Osteoblast (primary cell): Measurements from ENCODE around the gene LMO7. TPM values are rescaled to one million over a fixed set of nuclear protein-coding genes. Genes with fewer than 3 reads are reported as not detected.

ENCODE experiments used
- DNase-seq: peaks from one replicate; pipeline ENCODE4 v3.0.0; 2011; ENCODE audit warnings: low spot score, mixed read lengths; ENCODE audit not compliant: insufficient read length; ENCODE audit errors: missing footprints
- H2AFZ ChIP-seq: 2 replicates; pipeline ENCODE4 v1.6.0; 2011; ENCODE audit warnings: mild to moderate bottlenecking, low read length
- H3K27ac ChIP-seq: 2 replicates; pipeline ENCODE4 v1.5.1; 2011; ENCODE audit warnings: mild to moderate bottlenecking, low read depth, low read length, moderate library complexity
- H3K27me3 ChIP-seq: 2 replicates; pipeline ENCODE4 v1.6.0; 2012; ENCODE audit warnings: mild to moderate bottlenecking, control low read depth, inconsistent platforms, low read length, moderate library complexity; ENCODE audit not compliant: insufficient read depth
- H3K36me3 ChIP-seq: 2 replicates; pipeline ENCODE4 v1.5.1; 2011; ENCODE audit warnings: mild to moderate bottlenecking, low read length, control low read depth, moderate library complexity; ENCODE audit not compliant: insufficient read depth
- H3K4me1 ChIP-seq: 2 replicates; pipeline ENCODE4 v1.5.1; 2011; ENCODE audit warnings: mild to moderate bottlenecking, low read length, control low read depth, moderate library complexity; ENCODE audit not compliant: insufficient read depth
- H3K4me2 ChIP-seq: 2 replicates; pipeline ENCODE4 v1.6.0; 2011; ENCODE audit warnings: mild to moderate bottlenecking, low read length; ENCODE audit not compliant: insufficient read depth
- H3K4me3 ChIP-seq: fragments of 200-600 bp; sonication (generic); 3 replicates; pipeline ENCODE4 v1.5.1; 2012; ENCODE audit warnings: mild to moderate bottlenecking, low read length, inconsistent platforms; ENCODE audit not compliant: insufficient read depth
- H3K79me2 ChIP-seq: 2 replicates; pipeline ENCODE4 v1.6.0; 2012; ENCODE audit warnings: mild to moderate bottlenecking, low read length, control low read depth, inconsistent platforms; ENCODE audit not compliant: insufficient read depth
- H3K9me3 ChIP-seq: 2 replicates; pipeline ENCODE4 v1.5.1; 2011; ENCODE audit warnings: low read depth, low read length, control low read depth
- H4K20me1 ChIP-seq: 2 replicates; pipeline ENCODE4 v1.6.0; 2012; ENCODE audit warnings: mild to moderate bottlenecking, low read length, control low read depth; ENCODE audit not compliant: insufficient read depth
- CTCF ChIP-seq: IDR thresholded peaks from 2 replicates; pipeline ENCODE4 v1.5.1; 2011; ENCODE audit warnings: mild to moderate bottlenecking, low read depth, low read length, moderate library complexity; ENCODE audit errors: extremely low read depth
- total RNA-seq: library from RNA; depleted of rRNA; stranded (reverse); fragments of >200 nt; gene quantifications from 2 replicates; pipeline ENCODE4 v1.2.3, GENCODE V29; 2012

Gene LMO7
- total RNA-seq, 1 donor: 536 TPM

- TF ChIP-seq CTCF: no peak
- H3K36me3 ChIP-seq: no peaks in the 10 kb centered on the region
- no peaks in the 10 kb centered on the region for H3K79me2 ChIP-seq
- no peak for DNase-seq
- no peak overlapping the region for H3K27ac ChIP-seq
- H3K9me3 ChIP-seq: no peaks in the 10 kb centered on the region
- H3K4me2 ChIP-seq: no peak overlapping the region
- no peaks in the 10 kb centered on the region for H3K4me1 ChIP-seq
- H3K4me3 ChIP-seq: no peak overlapping the region
- H2AFZ ChIP-seq: no peak overlapping the region
- no peaks in the 10 kb centered on the region for H4K20me1 ChIP-seq
- H3K27me3 ChIP-seq: peaks cover 8% of the 10 kb centered on the region
Measured at GRCh38 chr13:75907044-75907443, 270.9 kb downstream of the LMO7 start.

- no peak overlapping the region for H2AFZ ChIP-seq
- no peak for TF ChIP-seq CTCF
- DNase-seq: no peak
Measured at GRCh38 chr13:75908141-75908540, 272.0 kb downstream of the LMO7 start.

More at GRCh38 chr13:75908141-75908540, 272.0 kb downstream of the LMO7 start:
- no peak overlapping the region for H3K4me2 ChIP-seq
- H4K20me1 ChIP-seq: no peaks in the 10 kb centered on the region
- no peak overlapping the region for H3K27ac ChIP-seq
- no peaks in the 10 kb centered on the region for H3K36me3 ChIP-seq
- no peaks in the 10 kb centered on the region for H3K4me1 ChIP-seq
- no peaks in the 10 kb centered on the region for H3K9me3 ChIP-seq
- no peak overlapping the region for H3K4me3 ChIP-seq
- H3K79me2 ChIP-seq: no peaks in the 10 kb centered on the region
- H3K27me3 ChIP-seq: peaks cover 7% of the 10 kb centered on the region

Other genes with a start within 250 kb of the LMO7 start
- 18.6 and 19.5 TPM in 2 replicates for gene TBC1D4, start 154.2 kb upstream of the LMO7 start, total RNA-seq
- gene COMMD6, start 98.5 kb upstream of the LMO7 start, total RNA-seq: 19.5 and 45.7 TPM in 2 replicates
- 15.6 and 25.3 TPM in 2 replicates for gene UCHL3, start 86.5 kb upstream of the LMO7 start, total RNA-seq